Glomerular endothelial cell (primary cell): ENCODE measurements around the gene HDDC3. TPM values are rescaled to one million over a fixed set of nuclear protein-coding genes. Genes with fewer than 3 reads are reported as not detected.
"Not testable (repeated sequence)": the region's sequence is repeated elsewhere in the genome, so short reads cannot be mapped to it uniquely, and the experiment has no call there.

Experiments
- DNase-seq: peaks from one replicate; pipeline ENCODE4 v3.0.0-alpha.2; 2011; ENCODE audit warnings: low read depth, low spot score; ENCODE audit errors: extremely low read depth
- total RNA-seq: library from RNA; depleted of rRNA; stranded (reverse); fragments of >200 nt; gene quantifications from 2 replicates; pipeline ENCODE4 v1.2.3, GENCODE V29; 2015

Gene HDDC3
- total RNA-seq, 1 donor from 2014 or later: 15.7 TPM

- no peak for DNase-seq
Observed at GRCh38 chr15:90933301-90933700, 952 bp upstream of the HDDC3 start.

GRCh38 chr15:90932660-90932991 is 277 bp upstream of the HDDC3 start:
- DNase-seq: no peak

DNA sequence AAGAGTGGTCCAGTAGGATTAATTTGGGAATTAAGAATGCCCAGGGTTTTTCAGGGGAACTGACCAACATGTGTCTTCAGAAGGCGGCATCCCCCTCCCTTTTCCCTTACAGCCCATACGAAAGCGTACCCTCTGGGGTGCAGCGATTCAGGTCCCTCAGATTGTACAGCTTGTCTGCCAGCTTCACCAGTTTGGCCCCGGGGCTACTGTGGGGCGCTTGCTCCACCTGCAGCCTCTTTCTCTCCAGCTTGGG is 848 bp downstream of the HDDC3 start:
- DNase-seq: no peak

GRCh38 chr15:90930861-90931574 is 1.3 kb downstream of the HDDC3 start:
- DNase-seq: no peak

- DNase-seq: no peak
Observed at GRCh38 chr15:90929246-90930019, 2.9 kb downstream of the HDDC3 start.

GRCh38 chr15:90928106-90928505 is 4.2 kb downstream of the HDDC3 start:
- not testable (repeated sequence) for DNase-seq

DNA sequence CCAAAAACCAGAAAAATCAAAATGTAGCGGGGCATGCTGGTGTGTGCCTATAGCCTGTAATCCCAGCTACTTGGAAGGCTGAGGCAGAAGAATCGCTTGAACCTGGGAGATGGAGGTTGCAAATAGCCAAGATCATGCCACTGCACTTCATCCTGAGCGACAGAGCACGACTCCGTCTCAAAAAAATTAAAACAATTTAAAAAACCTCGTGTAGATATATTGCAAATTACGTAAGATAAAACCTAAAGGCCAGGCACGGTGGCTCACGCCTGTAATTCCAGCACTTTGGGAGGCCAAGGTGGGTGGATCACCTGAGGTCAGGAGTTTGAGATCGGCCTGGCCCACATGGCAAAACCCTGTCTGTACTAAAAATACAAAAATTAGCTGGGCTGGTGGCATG is 5.6 kb downstream of the HDDC3 start:
- not testable (repeated sequence) for DNase-seq

- DNase-seq: no peak
Observed at GRCh38 chr15:90924375-90924774, 8.0 kb downstream of the HDDC3 start.

DNA sequence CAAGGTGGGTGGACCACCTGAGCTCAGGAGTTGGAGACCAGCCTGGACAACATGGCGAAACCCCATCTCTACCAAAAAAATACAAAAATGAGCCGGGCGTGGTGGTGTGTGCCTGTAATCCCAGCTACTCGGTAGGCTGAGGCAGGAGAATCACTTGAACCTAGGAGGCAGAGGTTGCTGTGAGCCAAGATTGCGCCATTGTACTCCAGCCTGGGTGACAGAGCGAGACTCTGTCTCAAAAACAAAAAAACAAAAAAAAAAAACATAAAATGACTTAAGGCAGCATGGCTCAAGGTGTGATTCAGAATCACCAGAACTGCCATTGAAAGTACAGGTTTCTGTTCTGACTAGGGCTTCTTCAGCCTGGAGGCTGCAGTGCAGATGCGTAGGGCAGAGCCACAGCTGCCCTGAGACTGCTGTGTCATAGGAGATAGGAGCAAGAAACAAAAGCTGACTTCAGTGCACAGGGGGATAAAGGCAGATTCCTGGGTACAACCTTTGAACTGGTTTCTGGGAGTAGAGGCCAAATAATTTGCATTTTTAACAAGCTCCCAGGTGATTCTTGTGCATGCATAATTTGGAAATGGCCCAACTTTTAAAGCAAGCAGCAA is 9.5 kb downstream of the HDDC3 start:
- not testable (repeated sequence) for DNase-seq

DNA sequence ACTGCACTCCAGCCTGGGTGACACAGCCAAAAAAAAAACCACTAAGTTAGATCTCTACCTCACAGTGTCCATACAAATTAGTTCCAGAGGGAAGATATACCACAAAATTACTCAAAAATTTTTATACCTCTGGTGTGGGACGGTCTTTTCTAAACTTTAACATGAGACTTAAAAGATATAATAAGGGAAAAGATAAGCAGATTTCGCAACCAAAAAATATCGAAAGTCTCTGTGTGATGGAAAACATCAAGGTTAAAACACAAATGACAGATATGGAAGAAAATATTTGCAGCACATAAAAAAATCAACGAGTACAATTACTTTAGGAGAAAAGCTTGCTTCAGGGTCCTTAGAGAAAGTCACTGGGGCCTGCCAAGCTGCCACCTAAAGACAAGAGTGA is 10.5 kb downstream of the HDDC3 start:
- no peak for DNase-seq

GRCh38 chr15:90918835-90919234 is 13.5 kb downstream of the HDDC3 start:
- no peak for DNase-seq

GRCh38 chr15:90918034-90918788 is 14.1 kb downstream of the HDDC3 start:
- no peak for DNase-seq

GRCh38 chr15:90917569-90917968 is 14.8 kb downstream of the HDDC3 start:
- DNase-seq: no peak

DNA sequence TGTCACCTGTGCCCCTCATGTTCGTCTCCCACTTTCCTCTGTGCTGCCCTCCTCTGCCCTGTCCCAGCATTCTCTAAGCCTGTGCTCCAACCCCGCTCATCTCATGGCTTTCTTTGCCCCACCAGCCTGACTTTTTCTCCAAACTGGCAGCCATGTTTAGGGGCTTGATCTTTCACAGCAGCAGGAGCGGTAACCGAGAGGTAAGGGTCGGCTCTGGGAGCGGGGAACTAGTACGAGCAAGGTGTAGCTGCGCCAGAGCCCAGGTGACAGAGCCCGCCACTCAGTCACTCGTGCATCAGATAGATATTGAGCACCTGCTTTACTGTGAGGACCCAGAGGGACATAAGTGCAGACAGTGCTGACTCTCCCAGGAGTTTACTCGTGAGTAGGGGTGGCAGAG is 15.9 kb downstream of the HDDC3 start:
- DNase-seq: no peak

DNA sequence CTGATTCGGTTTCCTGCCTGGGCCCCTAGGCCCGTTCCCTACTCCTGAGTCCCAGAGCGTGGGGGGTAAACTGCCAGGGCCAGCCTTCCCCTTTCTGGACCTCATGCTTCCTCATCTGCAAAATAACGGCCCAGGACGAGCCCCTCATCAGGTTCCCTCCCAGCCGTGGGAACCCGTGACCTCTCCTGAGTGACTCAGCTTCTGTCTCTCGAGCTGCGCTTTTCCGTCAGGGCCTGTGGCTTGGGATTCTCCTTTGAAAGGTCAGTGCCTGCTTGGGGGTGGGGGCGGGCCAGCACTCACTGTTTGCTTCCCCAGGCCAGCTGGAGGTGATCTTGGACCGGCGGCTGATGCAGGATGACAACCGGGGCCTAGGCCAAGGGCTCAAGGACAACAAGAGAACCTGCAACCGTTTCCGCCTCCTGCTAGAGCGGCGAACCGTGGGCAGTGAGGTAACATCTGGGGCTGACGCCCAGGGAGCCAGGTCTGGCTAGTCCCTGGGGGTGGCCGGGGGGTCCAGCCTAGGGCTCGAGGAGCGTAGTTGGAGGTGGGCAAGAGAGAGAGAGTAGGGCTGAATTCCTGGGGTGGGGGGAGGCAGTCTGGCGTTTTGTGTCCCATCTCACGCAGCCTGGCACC is 16.4 kb downstream of the HDDC3 start:
- no peak for DNase-seq

- no peak for DNase-seq
Observed at GRCh38 chr15:90915216-90915807, 17.0 kb downstream of the HDDC3 start.

DNA sequence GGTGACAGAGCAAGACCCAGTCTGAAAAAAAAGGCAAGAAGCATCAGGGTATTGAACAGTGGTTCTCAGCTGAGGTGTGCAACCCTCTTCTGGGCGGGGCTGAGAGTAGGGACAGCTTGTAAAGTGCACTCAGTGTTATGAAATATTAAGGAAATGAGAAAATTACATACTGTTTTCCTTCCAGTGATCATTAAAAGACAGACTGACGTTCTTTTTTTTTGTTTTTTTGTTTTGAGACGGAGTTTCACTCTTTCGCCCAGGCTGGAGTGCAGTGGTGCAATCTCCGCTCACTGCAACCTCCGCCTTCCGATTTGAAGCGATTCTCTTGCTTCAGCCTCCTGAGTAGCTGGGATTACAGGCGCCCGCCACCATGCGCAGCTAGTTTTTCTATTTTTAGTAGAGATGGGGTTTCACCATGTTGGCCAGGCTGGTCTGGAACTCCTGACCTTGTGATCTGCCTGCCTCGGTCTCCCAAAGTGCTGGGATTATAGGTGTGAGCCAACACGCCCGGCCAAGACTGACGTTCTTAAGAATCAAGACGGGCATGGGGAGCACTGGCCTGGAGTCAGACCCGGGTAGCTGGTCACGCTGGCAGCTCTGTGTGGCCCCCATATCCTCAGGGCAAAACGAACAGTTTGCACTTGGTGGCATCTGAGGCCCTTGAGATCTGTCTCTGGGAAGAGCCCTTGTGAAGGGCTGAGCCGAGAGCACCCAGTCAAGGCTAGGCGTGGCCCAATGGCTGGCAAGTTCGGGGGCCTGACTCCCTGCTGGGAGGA is 17.9 kb downstream of the HDDC3 start:
- no peak for DNase-seq

DNA sequence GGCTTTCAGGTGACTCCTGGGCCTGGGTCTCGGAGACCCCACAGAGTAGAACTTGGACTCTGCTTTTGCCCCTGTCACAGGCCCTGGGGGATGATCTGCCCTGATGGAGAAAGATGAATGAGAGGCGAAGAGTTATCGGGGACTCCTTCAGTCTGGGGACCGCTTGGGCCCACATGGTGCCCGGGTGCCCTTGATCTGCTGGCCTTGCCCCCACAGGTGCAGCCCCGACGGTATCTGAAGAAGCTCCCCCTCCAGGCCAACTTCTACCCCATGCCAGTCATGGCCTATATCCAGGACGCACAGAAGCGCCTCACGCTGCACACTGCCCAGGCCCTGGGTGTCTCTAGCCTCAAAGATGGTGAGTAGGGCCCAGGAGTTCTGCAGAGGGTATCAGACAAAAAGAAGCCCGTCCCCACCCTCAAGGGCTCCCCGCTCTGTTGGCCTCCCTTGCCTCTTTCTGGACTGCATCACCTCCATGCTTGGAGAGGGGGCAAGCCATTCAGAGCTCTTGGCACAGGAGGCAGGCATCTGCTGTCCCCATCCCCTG is 18.9 kb downstream of the HDDC3 start:
- DNase-seq: no peak

DNA sequence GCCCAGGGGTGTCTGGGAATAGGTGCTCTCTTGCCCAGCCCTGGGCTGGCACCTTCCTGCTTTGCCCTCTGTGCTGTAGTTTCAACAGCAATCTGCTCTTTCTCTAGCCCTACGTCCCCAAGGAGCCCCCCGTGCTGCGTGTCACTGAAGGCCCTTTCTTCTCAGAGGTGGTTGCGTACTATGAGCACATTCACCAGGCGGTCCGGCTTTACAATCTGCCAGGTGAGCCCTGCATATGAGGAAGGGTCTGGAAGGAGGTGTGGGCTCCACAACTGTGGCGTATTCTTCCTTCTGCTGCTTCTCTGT is 19.6 kb downstream of the HDDC3 start:
- no peak for DNase-seq
